Measurements from ENCODE around the gene PMAIP1.

DNA sequence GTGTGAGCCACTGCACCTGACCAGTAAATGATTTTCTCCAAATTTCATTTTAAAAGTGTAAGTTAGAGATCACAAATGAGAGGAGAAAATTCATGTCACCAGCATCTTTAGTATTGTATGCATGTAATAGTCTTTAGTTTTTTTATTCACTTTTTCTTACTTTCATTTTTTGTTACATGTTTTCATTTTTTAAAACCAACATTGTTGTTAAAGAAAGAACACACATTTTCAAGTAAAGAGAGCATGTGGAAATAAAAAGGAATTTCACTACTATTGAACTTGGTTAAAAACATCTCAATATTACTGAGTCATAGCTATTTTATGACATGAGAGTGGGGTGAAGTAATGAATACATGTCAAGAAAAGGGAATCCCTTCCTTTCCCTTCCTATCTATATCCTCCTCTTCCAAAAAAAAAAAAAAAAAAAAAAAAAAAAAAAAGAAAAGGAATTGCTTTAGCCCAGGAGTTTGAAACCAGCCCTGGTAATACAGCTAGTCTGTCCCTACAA, 29.1 kb upstream of the PMAIP1 start:
- TF ChIP-seq CTCF (IDR thresholded peaks at IDR 0.05; ENCODE audit: control extremely low read depth in 1 of 3, insufficient read depth in 1 of 3, low read depth in 1 of 3, low read length in 3 of 3) (no peak), NRF1 (IDR thresholded peaks at IDR 0.05; ENCODE audit: low read depth, low read length) (no peak), TAF7 (optimal IDR thresholded peaks at IDR 0.05; ENCODE audit: borderline replicate concordance, low read depth, low read length) (no peak), SIN3A (conservative IDR thresholded peaks at IDR 0.05 in 1 of 2, IDR thresholded peaks at IDR 0.05 in 1 of 2; ENCODE audit: low read depth in 1 of 2, low read length in 2 of 2) (no peak), KDM1A (IDR thresholded peaks at IDR 0.05; ENCODE audit: borderline replicate concordance, low read length) (no peak), POLR2AphosphoS5 (IDR thresholded peaks at IDR 0.05; ENCODE audit: low read depth, low read length) (no peak), CEBPB (IDR thresholded peaks at IDR 0.05; ENCODE audit: low read depth, low read length) (no peak), CBX8 (IDR thresholded peaks at IDR 0.05; ENCODE audit: borderline replicate concordance, low read depth, low read length) (no peak), SP1 (IDR thresholded peaks at IDR 0.05; ENCODE audit: low read depth, low read length) (no peak)
